ENCODE measurements around the gene LAMB3. TPM values are rescaled to one million over a fixed set of nuclear protein-coding genes. Genes with fewer than 3 reads are reported as not detected.

The LAMB3 gene
- total RNA-seq, 1 experiment from 2014 or later: 2.0 TPM

- no peak for DNase-seq (ENCODE audit: low read depth, low spot score)
- in situ Hi-C loops (cut with HindIII; ENCODE audit: low pct_unique_long_range_greater_than_20kb, low sequenced_read_pairs): no loop called here
These were observed 27.4 kb downstream of the LAMB3 start for GRCh38 chr1:209624558-209625549.

GRCh38 chr1:209622841-209623829, 29.1 kb downstream of the LAMB3 start:
- DNase-seq (ENCODE audit: low read depth, low spot score): no peak
- in situ Hi-C loops (cut with HindIII; ENCODE audit: low pct_unique_long_range_greater_than_20kb, low sequenced_read_pairs): no loop called here

GRCh38 chr1:209621741-209622655, 30.2 kb downstream of the LAMB3 start:
- DNase-seq (ENCODE audit: low read depth, low spot score): no peak
- in situ Hi-C loops (cut with HindIII; ENCODE audit: low pct_unique_long_range_greater_than_20kb, low sequenced_read_pairs): no loop called here

GRCh38 chr1:209621286-209621685, 30.9 kb downstream of the LAMB3 start:
- no peak for DNase-seq (ENCODE audit: low read depth, low spot score)
- in situ Hi-C loops (cut with HindIII; ENCODE audit: low pct_unique_long_range_greater_than_20kb, low sequenced_read_pairs): no loop called here

GRCh38 chr1:209620487-209620884, 31.7 kb downstream of the LAMB3 start:
- no peak for DNase-seq (ENCODE audit: low read depth, low spot score)
- in situ Hi-C loops (cut with HindIII; ENCODE audit: low pct_unique_long_range_greater_than_20kb, low sequenced_read_pairs): no loop called here

- in situ Hi-C loops (cut with HindIII; ENCODE audit: low pct_unique_long_range_greater_than_20kb, low sequenced_read_pairs): no loop called here
- DNase-seq (ENCODE audit: low read depth, low spot score): no peak
These were observed 32.3 kb downstream of the LAMB3 start for GRCh38 chr1:209619696-209620486.

- in situ Hi-C loops (cut with HindIII; ENCODE audit: low pct_unique_long_range_greater_than_20kb, low sequenced_read_pairs): no loop called here
- no peak for DNase-seq (ENCODE audit: low read depth, low spot score)
These were observed 33.3 kb downstream of the LAMB3 start for GRCh38 chr1:209618756-209619420.

- in situ Hi-C loops (cut with HindIII; ENCODE audit: low pct_unique_long_range_greater_than_20kb, low sequenced_read_pairs): no loop called here
- DNase-seq (ENCODE audit: low read depth, low spot score): no peak
These were observed 33.9 kb downstream of the LAMB3 start for GRCh38 chr1:209618291-209618690.

GRCh38 chr1:209617755-209618154, 34.5 kb downstream of the LAMB3 start:
- in situ Hi-C loops (cut with HindIII; ENCODE audit: low pct_unique_long_range_greater_than_20kb, low sequenced_read_pairs): no loop called here

GRCh38 chr1:209617047-209617673, 35.1 kb downstream of the LAMB3 start:
- in situ Hi-C loops (cut with HindIII; ENCODE audit: low pct_unique_long_range_greater_than_20kb, low sequenced_read_pairs): no loop called here
- no peak for DNase-seq (ENCODE audit: low read depth, low spot score)

More at GRCh38 chr1:209617755-209618154, 34.5 kb downstream of the LAMB3 start:
- no peak for DNase-seq (ENCODE audit: low read depth, low spot score)

- in situ Hi-C loops (cut with HindIII; ENCODE audit: low pct_unique_long_range_greater_than_20kb, low sequenced_read_pairs): no loop called here
- no peak for DNase-seq (ENCODE audit: low read depth, low spot score)
These were observed 35.7 kb downstream of the LAMB3 start for GRCh38 chr1:209616366-209617046.

GRCh38 chr1:209614906-209615305, 37.3 kb downstream of the LAMB3 start:
- in situ Hi-C loops (cut with HindIII; ENCODE audit: low pct_unique_long_range_greater_than_20kb, low sequenced_read_pairs): no loop called here
- DNase-seq (ENCODE audit: low read depth, low spot score): no peak

GRCh38 chr1:209614151-209614420, 38.1 kb downstream of the LAMB3 start:
- in situ Hi-C loops (cut with HindIII; ENCODE audit: low pct_unique_long_range_greater_than_20kb, low sequenced_read_pairs): no loop called here
- no peak for DNase-seq (ENCODE audit: low read depth, low spot score)

GRCh38 chr1:209613400-209614150, 38.6 kb downstream of the LAMB3 start:
- no peak for DNase-seq (ENCODE audit: low read depth, low spot score)
- in situ Hi-C loops (cut with HindIII; ENCODE audit: low pct_unique_long_range_greater_than_20kb, low sequenced_read_pairs): no loop called here

Measured in SK-MEL-5 (cell line).